HFF-Myc (cell line): Measurements from ENCODE around the gene OSBPL5.

Experiments used
- DNase-seq: peaks from one replicate; pipeline ENCODE4 v3.0.0-alpha.2; 2011; ENCODE audit warnings: low read depth; ENCODE audit errors: extremely low read depth
- H3K4me3 ChIP-seq: replicated peaks from 2 replicates; pipeline ENCODE4 v1.5.1; 2011; ENCODE audit warnings: low read depth, mild to moderate bottlenecking, control low read depth, low read length
- CTCF ChIP-seq: IDR thresholded peaks from 2 replicates; pipeline ENCODE4 v1.5.1; 2012; ENCODE audit warnings: mild to moderate bottlenecking, low read depth, low read length, control low read depth; ENCODE audit errors: missing control alignments

Gene OSBPL5

DNA sequence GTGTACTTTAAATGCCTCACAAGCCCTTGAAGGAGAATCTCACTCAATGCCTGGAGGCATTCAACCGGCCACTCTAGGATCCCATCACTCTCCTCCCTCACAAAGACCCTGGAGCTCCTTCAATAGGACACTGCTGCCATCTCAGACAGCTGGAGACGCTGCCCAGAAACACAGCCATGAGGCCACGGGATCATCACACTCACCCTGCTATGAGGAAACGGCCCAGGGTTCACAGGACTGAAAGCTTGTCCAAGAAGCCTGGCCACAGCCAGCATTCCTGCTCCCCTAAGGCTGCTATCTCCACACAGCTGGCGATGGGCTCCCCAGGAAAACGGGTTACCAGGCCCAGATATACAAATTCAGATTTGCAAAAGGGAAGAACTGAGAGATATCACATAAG, 121.1 kb downstream of the OSBPL5 start:
- no peak for TF ChIP-seq CTCF
- H3K4me3 ChIP-seq: no peak overlapping the region
- no peak for DNase-seq

DNA sequence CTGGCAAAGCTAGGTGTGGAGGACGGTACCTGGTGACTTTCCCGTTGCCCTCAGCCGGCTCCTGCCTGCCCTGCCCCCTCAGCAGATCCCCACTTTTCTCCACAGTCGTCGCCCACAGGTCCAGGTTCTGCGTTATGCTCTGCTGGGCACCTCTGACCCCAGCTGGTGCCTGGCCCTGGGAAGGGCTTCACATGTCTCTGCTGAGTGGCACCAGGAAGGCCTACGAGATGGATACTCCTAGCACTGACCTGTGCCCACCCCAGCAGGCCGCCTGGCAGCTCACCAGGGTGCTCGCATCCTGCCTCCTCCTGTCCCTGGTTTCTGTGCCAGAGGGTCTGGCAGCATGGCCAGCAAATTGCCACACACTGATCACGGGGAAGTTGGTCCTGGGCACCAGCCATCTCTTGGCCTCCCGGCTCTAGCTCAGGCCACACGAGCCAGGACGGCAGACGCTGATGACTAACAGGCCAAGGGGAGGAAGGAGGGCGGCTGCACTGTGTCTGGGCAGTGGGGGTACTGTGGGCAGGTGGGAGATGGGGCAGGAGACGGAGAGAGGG, 121.7 kb downstream of the OSBPL5 start:
- no peak overlapping the region for H3K4me3 ChIP-seq
- DNase-seq: no peak
- TF ChIP-seq CTCF: no peak

- no peak for TF ChIP-seq CTCF
- DNase-seq: no peak
- no peak overlapping the region for H3K4me3 ChIP-seq
Observed at GRCh38 chr11:3042496-3043314, 122.4 kb downstream of the OSBPL5 start.

DNA sequence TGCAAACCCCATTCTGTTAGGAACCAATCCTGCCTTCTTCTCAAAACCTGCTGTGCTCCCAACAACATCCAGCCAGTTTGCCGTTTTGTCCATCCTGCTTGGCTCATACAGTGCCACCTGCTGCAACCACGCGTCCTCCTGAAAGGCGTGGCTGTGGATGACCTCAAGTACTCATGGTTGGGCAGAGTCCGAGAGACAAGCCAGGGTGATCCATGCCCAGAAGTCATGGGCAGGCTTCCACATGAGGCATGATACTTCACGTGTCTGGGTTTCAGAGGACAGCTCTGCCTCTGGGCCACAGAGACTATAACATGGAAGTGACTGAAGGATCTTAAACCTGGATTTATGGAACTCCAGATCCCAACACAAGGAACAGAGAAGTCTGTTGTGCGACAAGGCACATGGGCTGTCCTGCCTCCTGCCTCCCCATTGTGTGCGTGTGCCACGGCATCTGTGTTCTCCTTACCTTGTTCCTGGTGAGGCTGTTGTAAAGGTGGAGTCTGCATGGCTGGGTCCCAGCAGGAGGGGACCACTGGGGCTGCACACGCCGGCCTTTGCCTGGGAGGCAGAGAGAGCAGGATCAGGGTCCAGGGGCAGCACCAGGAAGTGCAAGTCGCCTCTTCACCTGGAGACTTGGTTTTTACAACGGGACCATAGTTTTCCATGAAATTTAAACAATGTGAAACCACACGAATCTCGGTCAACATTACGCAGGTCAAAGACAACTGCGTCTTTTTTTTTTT, 123.2 kb downstream of the OSBPL5 start:
- no peak overlapping the region for H3K4me3 ChIP-seq
- DNase-seq: no peak
- TF ChIP-seq CTCF: no peak

DNA sequence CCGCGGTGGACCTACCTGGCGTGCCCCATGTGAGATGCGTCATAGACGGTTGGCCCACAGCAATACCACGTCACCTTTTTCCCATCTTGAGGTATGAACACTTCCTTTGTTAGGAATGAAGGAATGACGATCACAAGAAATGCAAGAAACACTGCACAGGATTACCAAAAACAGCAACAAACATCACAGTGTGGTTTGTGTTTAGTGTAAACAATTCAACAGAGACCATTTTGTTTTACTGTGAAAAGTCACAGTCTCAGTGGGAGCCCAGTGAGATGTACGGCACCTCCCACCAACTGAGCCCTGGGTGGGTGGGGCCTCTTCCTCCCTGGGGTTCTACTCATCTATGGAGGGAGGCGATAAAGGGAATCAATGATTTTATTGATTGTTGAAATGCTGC, 124.2 kb downstream of the OSBPL5 start:
- no peak for DNase-seq

GRCh38 chr11:3037945-3038271, 127.2 kb downstream of the OSBPL5 start:
- TF ChIP-seq CTCF: no peak
- DNase-seq: no peak
- no peak overlapping the region for H3K4me3 ChIP-seq

More for the DNA sequence above, 124.2 kb downstream of the OSBPL5 start:
- no peak for TF ChIP-seq CTCF
- H3K4me3 ChIP-seq: no peak overlapping the region
